Measurements from ENCODE around the gene SORBS1.

Gene SORBS1

GRCh38 chr10:95558593-95559320 is 2.4 kb downstream of the SORBS1 start:
- no peak overlapping the region for H3K4me3 ChIP-seq (ENCODE audit: low read depth, low read length)
- no peak for TF ChIP-seq CTCF (IDR thresholded peaks at IDR 0.05; ENCODE audit: low read depth, low read length)

DNA sequence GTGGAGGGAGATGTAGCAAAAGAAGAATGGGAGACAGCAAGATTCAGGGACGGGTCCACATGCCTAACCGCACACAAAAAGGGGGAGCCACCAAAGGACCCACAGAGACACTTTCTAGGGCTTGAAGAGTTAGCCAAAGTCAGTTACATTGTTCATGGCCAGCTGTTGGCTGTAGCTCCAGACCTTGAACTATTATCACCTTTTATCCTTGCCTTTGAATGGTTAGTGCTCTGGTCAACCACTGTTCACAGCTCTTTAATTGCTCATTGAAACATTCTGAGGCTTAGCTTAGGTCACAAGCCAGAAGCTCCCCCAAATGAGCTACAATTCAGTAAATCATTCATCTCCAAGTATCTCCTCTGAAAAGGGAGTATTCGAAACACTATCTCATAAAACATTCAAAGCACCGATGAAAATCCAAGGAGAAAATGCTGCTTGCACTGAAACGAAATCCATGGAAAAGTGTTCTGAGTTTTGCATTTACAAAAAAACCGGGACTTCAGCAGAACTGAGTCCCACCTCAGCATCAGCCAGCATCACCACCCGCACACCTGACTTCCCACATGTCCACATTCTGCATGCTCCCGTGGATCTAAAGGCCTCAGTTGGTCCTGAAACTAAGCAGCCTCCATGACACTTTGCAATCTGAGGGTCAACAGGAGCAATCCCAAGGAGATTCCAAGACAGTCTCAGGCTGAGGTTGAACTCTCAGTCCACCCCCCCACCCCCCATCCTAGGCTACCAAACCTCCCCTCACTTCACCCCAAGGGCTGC is 4.0 kb downstream of the SORBS1 start:
- H3K4me3 ChIP-seq (ENCODE audit: low read depth, low read length), result no peak overlapping the region
- TF ChIP-seq CTCF (IDR thresholded peaks at IDR 0.05; ENCODE audit: low read depth, low read length), result no peak

GRCh38 chr10:95553674-95554073 is 7.5 kb downstream of the SORBS1 start:
- TF ChIP-seq CTCF (IDR thresholded peaks at IDR 0.05; ENCODE audit: low read depth, low read length), result no peak
- H3K4me3 ChIP-seq (ENCODE audit: low read depth, low read length), result no peak overlapping the region

- no peak overlapping the region for H3K4me3 ChIP-seq (ENCODE audit: low read depth, low read length)
- TF ChIP-seq CTCF (IDR thresholded peaks at IDR 0.05; ENCODE audit: low read depth, low read length), result no peak
Measured at GRCh38 chr10:95552679-95553342, 8.4 kb downstream of the SORBS1 start.

DNA sequence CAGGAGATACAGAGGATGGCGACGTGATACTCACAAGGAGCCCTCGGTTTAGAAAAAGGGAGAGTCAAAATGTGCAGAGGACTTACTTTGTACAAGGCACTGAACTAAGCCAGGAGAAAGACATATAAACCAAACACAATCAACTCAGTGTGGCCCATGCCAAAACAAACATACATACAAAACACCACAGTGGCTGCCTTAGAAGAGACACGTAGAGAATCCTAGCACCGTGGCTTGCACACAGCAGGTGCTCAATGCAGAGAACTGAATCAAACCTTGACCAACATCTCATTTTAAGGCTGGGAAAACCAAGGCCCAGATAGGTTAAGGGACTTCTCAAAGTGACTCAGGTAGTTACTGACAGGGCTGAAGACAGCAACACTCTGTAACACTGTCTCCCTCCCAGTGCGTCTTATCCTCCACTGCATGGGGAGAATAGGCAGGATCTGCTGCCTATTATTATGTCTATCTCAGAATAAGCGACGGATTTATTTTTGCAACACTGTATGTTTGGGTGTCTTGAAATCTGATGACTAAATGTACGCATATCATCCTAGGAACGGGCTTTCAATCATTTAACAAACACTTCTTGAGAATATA is 11.0 kb downstream of the SORBS1 start:
- H3K4me3 ChIP-seq (ENCODE audit: low read depth, low read length), result no peak overlapping the region

GRCh38 chr10:95547791-95548435 is 13.3 kb downstream of the SORBS1 start:
- no peak overlapping the region for H3K4me3 ChIP-seq (ENCODE audit: low read depth, low read length)
- no peak for TF ChIP-seq CTCF (IDR thresholded peaks at IDR 0.05; ENCODE audit: low read depth, low read length)

More for the DNA sequence above, 11.0 kb downstream of the SORBS1 start:
- no peak for TF ChIP-seq CTCF (IDR thresholded peaks at IDR 0.05; ENCODE audit: low read depth, low read length)
